Measurements from ENCODE around the gene ATXN1. TPM values are rescaled to one million over a fixed set of nuclear protein-coding genes. Genes with fewer than 3 reads are reported as not detected.

Gene ATXN1
- total and polyA plus RNA-seq, 2 of the 8 experiments (the other 6 are each of a cell fraction or from before 2014, with no cell fraction given), result 1.6 to 4.0 TPM

DNA sequence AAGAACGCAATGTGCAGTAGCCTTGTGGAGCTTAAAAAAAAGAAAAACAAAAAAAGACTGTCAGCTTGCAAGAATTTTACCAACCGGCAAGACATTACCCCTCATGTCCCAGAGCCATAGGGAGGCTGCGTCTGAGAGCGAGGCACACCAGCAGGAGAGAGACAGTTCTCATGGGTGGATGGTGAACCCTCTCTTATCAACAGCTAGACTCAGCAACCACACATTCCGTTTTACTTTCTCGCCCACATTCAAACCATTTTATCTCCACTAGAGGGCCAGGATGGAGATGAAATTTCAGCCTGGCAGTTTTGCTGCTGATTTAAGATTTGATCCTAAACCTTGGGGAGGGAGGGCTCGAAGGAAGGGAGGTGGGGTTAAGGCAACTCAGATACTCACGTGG lies 247.0 kb downstream of the ATXN1 start:
- H2BK5ac ChIP-seq (ENCODE audit: low read depth, low read length), result no peak overlapping the region
- WGBS, 2 experiments (ENCODE audit: extremely low coverage in 1 of 2, insufficient coverage in 1 of 2, insufficient read length in 1 of 2, insufficient replicate concordance in 2 of 2, low coverage in 1 of 2, low lambda C conversion rate in 2 of 2, missing lambda C conversion rate in 1 of 2), result 61% methylated on average over 8 of the region's 8 CpGs; no CpG with 5 or more reads in 1 of the 2 experiments
- no peaks in the 10 kb centered on the region for H3K9me3 ChIP-seq (ENCODE audit: insufficient read depth in 2 of 2, low read depth in 1 of 2, low read length in 1 of 2)
- no peak overlapping the region for H2BK15ac ChIP-seq (ENCODE audit: low read length)
- no peaks in the 10 kb centered on the region for H4K20me1 ChIP-seq (replicated peaks in 1 of 2; ENCODE audit: control insufficient read depth in 1 of 2, insufficient read depth in 2 of 2, low read length in 2 of 2)
- DNase-seq (ENCODE audit: low read depth in 1 of 2, low spot score in 2 of 2) (no peak), FAIRE-seq (peak; percentile 78)
- no peak overlapping the region for H4K91ac ChIP-seq (replicated peaks; ENCODE audit: insufficient read length, low read length)
- no peaks in the 10 kb centered on the region for H3K27me3 ChIP-seq (replicated peaks in 1 of 4; ENCODE audit: control insufficient read depth in 3 of 4, extremely low read depth in 1 of 4, insufficient read depth in 3 of 4, low read length in 3 of 4)
- H3K18ac ChIP-seq (ENCODE audit: extremely low read depth, low read length), result no peak overlapping the region
- H2AFZ ChIP-seq (ENCODE audit: low read length), result no peak overlapping the region
- peak; percentile 53; the same call in 1 of the 2 replicates for TF ChIP-seq TEAD4 (IDR thresholded peaks at IDR 0.05; ENCODE audit: low read depth, low read length)
- TF ChIP-seq TAF7 (optimal IDR thresholded peaks at IDR 0.05; ENCODE audit: borderline replicate concordance, low read depth, low read length), result no peak
- TF ChIP-seq RAD21 (IDR thresholded peaks at IDR 0.05 in 1 of 2, conservative IDR thresholded peaks at IDR 0.05 in 1 of 2; ENCODE audit: low read depth in 2 of 2, low read length in 2 of 2), result peak; percentile 57
- TF ChIP-seq, protein P1, sequence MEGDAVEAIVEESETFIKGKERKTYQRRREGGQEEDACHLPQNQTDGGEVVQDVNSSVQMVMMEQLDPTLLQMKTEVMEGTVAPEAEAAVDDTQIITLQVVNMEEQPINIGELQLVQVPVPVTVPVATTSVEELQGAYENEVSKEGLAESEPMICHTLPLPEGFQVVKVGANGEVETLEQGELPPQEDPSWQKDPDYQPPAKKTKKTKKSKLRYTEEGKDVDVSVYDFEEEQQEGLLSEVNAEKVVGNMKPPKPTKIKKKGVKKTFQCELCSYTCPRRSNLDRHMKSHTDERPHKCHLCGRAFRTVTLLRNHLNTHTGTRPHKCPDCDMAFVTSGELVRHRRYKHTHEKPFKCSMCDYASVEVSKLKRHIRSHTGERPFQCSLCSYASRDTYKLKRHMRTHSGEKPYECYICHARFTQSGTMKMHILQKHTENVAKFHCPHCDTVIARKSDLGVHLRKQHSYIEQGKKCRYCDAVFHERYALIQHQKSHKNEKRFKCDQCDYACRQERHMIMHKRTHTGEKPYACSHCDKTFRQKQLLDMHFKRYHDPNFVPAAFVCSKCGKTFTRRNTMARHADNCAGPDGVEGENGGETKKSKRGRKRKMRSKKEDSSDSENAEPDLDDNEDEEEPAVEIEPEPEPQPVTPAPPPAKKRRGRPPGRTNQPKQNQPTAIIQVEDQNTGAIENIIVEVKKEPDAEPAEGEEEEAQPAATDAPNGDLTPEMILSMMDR (IDR thresholded peaks at IDR 0.05; ENCODE audit: control extremely low read depth in 1 of 3, insufficient read depth in 1 of 3, low read depth in 1 of 3, low read length in 3 of 3), result peak in 2 of 3 experiments; percentile 57 to 73; a peak in 3 of 4 replicates
- H2BK120ac ChIP-seq (replicated peaks; ENCODE audit: low read depth, low read length), result no peak overlapping the region
- H3K4me3 ChIP-seq (ENCODE audit: extremely low read depth in 1 of 4, insufficient read depth in 2 of 4, low read depth in 3 of 4, low read length in 4 of 4), result no peak overlapping the region
- POLR2A ChIA-PET (ENCODE audit: partially characterized antibody), result no interaction called here
- no peak overlapping the region for H2BK12ac ChIP-seq (ENCODE audit: low read depth, low read length)
- no peak overlapping the region for H4K5ac ChIP-seq (ENCODE audit: insufficient read length, low read depth, low read length)
- no peak overlapping the region for H3K14ac ChIP-seq (ENCODE audit: insufficient read length)
- CTCF ChIA-PET (ENCODE audit: partially characterized antibody), result interaction anchor here (0.6 to 5.1 kb wide), 24 partner anchors 8 to 491 kb away, joined by 3 to 37 read pairs (median 4); partner anchors contain the start of gene ATXN1
- H3K4me1 ChIP-seq (replicated peaks in 1 of 4; ENCODE audit: control insufficient read depth in 3 of 4, insufficient read depth in 4 of 4, low read length in 3 of 4), result peaks cover 0 to 3% (median 0%) of the 10 kb centered on the region in 4 experiments; a peak in 2 of 7 replicates
- no peak overlapping the region for H3K9ac ChIP-seq (replicated peaks in 1 of 4; ENCODE audit: extremely low read depth in 1 of 4, low read depth in 3 of 4, low read length in 3 of 4)
- no peaks in the 10 kb centered on the region for H3K36me3 ChIP-seq (ENCODE audit: control insufficient read depth in 2 of 4, insufficient read depth in 4 of 4, low read length in 3 of 4)
- no peak overlapping the region for H4K8ac ChIP-seq (ENCODE audit: extremely low read depth, insufficient read depth, low read length)
- H3K79me1 ChIP-seq (ENCODE audit: low read depth, low read length), result no peaks in the 10 kb centered on the region
- H3K79me2 ChIP-seq (ENCODE audit: control insufficient read depth in 1 of 2, insufficient read depth in 2 of 2, low read length in 2 of 2), result no peaks in the 10 kb centered on the region
- no peak overlapping the region for H3K27ac ChIP-seq (ENCODE audit: low read depth, low read length)
- H3K56ac ChIP-seq (replicated peaks; ENCODE audit: insufficient read length, low read depth, low read length), result no peak overlapping the region
- H2BK20ac ChIP-seq (ENCODE audit: low read length), result no peak overlapping the region
- H3K4me2 ChIP-seq (ENCODE audit: insufficient read depth in 1 of 2, low read depth in 2 of 2, low read length in 2 of 2), result no peak overlapping the region
- no peak overlapping the region for H3K4ac ChIP-seq (replicated peaks; ENCODE audit: insufficient read length, low read depth, low read length)
- H2AK5ac ChIP-seq (ENCODE audit: low read depth, low read length), result no peak overlapping the region
- no peaks in the 10 kb centered on the region for H3K23me2 ChIP-seq (ENCODE audit: low read depth, low read length)
- no peak overlapping the region for H3K23ac ChIP-seq (ENCODE audit: insufficient read length)
